Measurements from ENCODE around the gene CHRND.

The CHRND gene

GRCh38 chr2:232525791-232526371, at the start of gene CHRND:
Gene CHRND (plus strand): TSS chr2:232526160. CDS start chr2:232526216, 56 bp downstream.
- in situ Hi-C loops (cut with HindIII; ENCODE audit: low sequenced_read_pairs) = no loop called here

- in situ Hi-C loops (cut with HindIII; ENCODE audit: low sequenced_read_pairs) = no loop called here
Measured at GRCh38 chr2:232476791-232477190, 49.2 kb upstream of the CHRND start.

GRCh38 chr2:232477751-232478510, 48.0 kb upstream of the CHRND start:
- in situ Hi-C loops (cut with HindIII; ENCODE audit: low sequenced_read_pairs) = no loop called here

GRCh38 chr2:232478571-232479340, 47.2 kb upstream of the CHRND start:
- in situ Hi-C loops (cut with HindIII; ENCODE audit: low sequenced_read_pairs) = no loop called here

GRCh38 chr2:232479341-232480200, 46.4 kb upstream of the CHRND start:
- in situ Hi-C loops (cut with HindIII; ENCODE audit: low sequenced_read_pairs) = no loop called here

- in situ Hi-C loops (cut with HindIII; ENCODE audit: low sequenced_read_pairs) = no loop called here
Measured at GRCh38 chr2:232480201-232481190, 45.5 kb upstream of the CHRND start.

- in situ Hi-C loops (cut with HindIII; ENCODE audit: low sequenced_read_pairs) = no loop called here
Measured at GRCh38 chr2:232481322-232482140, 44.4 kb upstream of the CHRND start.

GRCh38 chr2:232482301-232483238, 43.4 kb upstream of the CHRND start:
- in situ Hi-C loops (cut with HindIII; ENCODE audit: low sequenced_read_pairs) = no loop called here

GRCh38 chr2:232483311-232483922, 42.5 kb upstream of the CHRND start:
- in situ Hi-C loops (cut with HindIII; ENCODE audit: low sequenced_read_pairs) = no loop called here

GRCh38 chr2:232483923-232484627, 41.9 kb upstream of the CHRND start:
- in situ Hi-C loops (cut with HindIII; ENCODE audit: low sequenced_read_pairs) = no loop called here

- in situ Hi-C loops (cut with HindIII; ENCODE audit: low sequenced_read_pairs) = no loop called here
Measured at GRCh38 chr2:232484628-232485347, 41.2 kb upstream of the CHRND start.

- in situ Hi-C loops (cut with HindIII; ENCODE audit: low sequenced_read_pairs) = no loop called here
Measured at GRCh38 chr2:232485348-232485756, 40.6 kb upstream of the CHRND start.

- in situ Hi-C loops (cut with HindIII; ENCODE audit: low sequenced_read_pairs) = no loop called here
Measured at GRCh38 chr2:232485757-232486557, 40.0 kb upstream of the CHRND start.

GRCh38 chr2:232486558-232487384, 39.2 kb upstream of the CHRND start:
- in situ Hi-C loops (cut with HindIII; ENCODE audit: low sequenced_read_pairs) = no loop called here

Measured in endothelial cell of hepatic sinusoid (primary cell).